GM21786 (cell line): ENCODE data around the gene IRX2.

ENCODE experiments used
- ATAC-seq: cut with Tn5 transposase; IDR thresholded peaks from one replicate; pipeline ENCODE4 v1.9.1; 2021; ENCODE audit not compliant: unreplicated experiment

Gene IRX2

DNA sequence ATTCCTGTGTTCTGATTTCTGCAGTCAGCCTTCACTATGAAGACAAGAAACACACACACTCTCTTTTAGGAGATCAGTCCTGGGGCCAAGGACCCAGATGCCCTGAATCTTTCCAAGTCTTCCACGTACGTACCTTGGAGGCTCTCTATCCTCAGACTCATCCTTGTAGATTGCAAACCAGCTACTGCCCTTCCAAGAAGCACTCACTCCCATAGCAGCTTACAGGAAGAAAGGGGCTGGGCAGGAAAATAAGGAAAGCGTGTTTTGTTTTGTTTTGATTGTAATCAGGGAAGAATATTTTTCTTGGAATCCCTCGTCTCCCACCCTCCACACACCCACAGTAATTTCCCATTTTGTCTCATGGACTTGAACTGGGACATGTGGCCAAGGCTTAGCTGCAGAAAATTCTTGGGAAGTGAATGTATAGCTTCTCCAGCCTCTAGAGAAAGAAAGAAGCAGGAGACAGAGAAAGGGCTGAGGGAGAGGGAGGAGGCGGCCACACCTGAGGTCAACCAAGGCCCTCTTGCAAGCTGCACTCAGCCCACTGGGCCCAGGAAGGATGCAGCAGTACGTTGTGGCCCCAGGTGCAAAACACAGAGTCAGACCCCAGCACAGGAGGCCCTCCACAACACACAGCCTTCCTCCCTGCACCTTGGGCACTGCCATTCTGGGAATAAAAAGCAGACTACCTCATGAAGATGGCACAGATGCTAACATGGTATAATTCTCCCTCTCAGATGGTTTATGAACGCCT lies 29.9 kb downstream of the IRX2 start:
- no peak for ATAC-seq

GRCh38 chr5:2719332-2719731 lies 32.1 kb downstream of the IRX2 start:
- ATAC-seq: no peak

- no peak for ATAC-seq
These were observed 33.4 kb downstream of the IRX2 start for GRCh38 chr5:2718115-2718514.

GRCh38 chr5:2715856-2716255 lies 35.6 kb downstream of the IRX2 start:
- ATAC-seq: no peak

GRCh38 chr5:2714805-2715204 lies 36.7 kb downstream of the IRX2 start:
- no peak for ATAC-seq

DNA sequence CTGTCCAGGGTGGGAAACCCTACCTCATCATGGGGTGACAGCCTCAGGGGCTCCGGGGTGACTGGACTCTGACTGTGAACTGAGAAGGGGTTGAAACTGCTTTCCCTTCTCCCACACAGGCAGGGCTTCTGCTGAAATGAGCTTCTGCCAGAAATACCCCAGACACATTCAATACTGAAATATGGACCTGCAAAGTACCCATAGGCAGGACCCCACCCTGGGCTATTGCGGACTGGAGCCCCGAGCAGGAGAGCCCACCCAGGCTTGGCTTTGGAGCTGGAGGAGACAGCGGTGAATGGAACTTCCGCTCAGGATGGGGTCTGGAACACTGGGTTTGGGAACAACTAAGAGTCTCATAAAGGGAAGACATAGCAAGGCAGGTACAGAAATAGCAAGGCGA lies 37.5 kb downstream of the IRX2 start:
- ATAC-seq: no peak

DNA sequence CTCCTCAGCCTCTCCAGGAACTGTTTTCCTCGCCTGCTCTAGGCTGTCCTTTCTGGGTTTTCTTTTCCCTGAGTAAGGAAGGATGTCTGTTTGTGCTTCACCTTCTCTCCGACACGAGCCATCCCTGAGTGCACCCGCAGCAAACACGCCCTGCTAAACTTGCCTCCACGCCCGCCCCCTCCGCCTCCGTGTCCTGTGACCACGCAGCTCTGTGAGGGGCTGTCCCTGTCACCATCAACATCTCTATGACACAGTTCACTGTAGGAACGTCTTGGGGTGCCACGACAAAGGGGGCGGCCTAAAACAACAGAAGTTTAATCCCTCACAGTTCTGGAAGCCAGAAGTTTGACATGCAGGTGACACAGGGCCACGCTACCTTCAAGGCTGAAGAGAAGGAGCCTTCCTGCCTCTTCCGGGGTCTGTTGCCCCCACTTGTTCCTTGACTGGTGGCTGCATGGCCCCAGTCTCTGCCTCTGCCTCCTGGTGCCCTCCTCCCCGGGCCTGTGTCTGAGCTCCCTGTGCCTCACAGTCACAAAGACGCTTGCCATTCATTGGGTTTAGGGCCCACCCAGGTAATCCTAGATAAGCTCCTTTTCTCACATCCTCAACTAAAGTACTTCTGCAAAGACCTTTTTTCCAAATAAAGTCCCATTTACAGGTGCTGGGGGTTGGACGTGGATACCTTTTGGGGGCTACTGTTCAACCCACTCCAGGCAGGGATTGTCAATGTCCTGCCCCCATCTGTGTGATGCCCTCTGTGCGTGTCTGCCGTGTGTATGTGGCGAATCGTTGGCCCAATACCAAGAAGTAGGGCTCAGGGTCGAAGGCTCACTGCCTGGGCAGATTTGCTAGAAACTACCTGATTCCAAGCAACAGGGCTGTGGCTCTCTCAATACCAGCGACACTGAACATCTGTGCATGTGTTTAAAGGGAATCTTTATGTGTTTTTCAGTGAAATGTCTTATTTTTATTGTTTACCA lies 39.7 kb downstream of the IRX2 start:
- ATAC-seq: no peak

DNA sequence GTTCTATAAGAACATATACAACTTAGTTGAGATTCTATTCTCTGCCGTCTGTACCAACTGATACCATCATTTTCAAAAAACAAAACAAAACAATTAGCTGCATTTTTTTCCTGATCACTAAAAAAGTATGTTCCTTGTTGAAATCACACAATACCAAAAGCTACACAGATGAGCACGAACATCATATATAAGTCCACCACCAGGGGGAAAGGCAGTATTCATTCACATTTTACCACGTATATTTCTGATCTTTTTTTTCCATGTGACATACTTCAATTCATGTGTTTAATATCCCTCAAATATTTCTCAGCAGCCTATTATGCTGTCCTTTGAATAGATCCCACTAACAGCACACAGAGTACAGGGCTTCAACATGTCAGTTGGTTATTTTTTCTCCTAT lies 40.6 kb downstream of the IRX2 start:
- ATAC-seq: no peak

DNA sequence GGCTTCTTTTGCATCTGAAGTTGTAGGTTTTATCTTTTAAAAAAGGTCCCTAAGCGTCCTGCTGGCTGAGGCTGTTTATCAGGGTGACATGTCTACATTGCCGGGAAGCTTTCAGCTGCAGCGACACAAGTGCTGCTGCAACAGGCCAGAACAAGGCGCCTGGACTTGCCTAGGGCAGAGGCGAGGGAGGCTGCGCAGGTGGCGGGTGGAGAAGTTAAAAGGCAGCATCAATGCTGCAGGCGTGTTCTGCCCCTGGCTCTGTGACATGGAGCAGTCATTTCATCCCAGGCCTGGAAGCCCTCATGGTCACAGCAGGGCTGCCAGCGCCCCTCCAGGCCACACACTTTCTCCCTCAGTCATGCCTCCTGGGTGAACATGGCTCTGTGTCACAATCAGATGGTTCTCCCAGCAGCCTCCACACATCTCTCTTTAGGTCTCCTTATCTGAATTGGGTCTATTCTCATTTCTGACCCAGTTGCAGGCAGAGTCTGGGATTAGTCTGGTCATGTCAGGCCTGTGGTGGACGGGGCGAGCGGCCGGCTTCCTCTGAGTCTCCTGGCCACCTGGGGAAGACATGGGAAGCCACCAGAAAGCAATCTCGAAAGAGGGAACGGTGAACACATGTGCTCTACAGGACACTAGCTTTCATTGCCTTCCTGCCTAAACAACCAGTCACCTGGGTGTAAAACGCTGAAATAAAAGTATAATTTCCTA lies 41.3 kb downstream of the IRX2 start:
- ATAC-seq: no peak

DNA sequence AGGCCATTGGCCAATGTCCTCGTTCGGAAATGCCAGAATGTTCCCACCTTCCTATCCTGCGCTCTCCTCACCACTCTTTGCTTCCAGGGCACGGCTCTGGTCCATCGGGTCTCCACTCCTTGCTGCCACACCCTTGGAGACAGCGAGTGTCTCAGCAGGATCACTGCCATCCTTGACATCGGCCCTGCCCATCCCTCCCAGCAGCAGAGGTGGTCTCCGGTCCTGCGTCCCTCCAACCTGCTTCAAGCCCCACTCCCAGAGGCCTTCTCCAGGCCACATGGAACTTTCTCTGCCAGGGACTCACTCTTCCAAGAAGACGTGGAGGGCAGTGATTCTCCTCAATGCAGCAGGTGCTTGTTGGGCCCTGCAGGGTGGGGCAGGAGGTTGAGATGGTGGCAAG lies 42.7 kb downstream of the IRX2 start:
- ATAC-seq: no peak

GRCh38 chr5:2708132-2708531 lies 43.3 kb downstream of the IRX2 start:
- ATAC-seq: no peak

DNA sequence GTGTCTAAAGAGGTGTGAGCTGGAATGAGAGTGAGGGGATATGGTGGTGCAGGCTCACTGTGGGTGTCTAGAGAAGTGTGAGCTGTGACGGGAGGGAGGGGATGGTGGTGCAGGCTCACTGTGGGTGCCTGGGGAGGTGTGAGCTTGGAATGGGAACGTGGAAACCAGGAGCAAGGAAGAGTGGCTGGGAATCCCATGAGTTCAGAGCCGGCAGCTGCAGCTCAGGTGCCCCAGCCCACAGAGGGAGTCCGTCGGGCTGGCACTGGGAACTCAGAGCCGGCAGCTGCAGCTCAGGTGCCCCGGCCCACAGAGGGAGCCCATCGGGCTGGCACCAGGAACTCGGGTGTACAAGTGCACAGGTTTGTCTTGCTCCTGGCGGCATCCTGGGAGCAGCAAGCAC lies 45.6 kb downstream of the IRX2 start:
- ATAC-seq: no peak

GRCh38 chr5:2704806-2705645 lies 46.5 kb downstream of the IRX2 start:
- no peak for ATAC-seq

DNA sequence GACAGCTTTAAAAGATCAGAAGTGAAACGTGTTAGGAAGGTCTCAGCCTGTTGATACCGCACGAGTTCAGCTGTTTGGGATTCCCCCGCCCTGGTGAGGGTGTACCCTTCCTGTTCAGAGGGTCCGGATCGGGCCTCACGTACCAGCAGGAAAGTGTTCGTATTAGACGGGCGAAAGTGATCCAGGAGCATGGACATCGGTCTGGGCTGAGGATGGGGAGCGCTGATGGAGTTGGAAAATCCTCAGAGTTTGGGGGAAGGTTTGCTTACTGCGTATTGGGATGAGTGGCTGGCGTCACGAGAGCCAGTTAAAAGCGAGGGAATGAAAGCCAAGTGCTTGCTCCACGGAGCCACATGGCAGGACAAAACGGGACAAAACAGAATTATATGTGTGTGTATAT lies 47.4 kb downstream of the IRX2 start:
- no peak for ATAC-seq

DNA sequence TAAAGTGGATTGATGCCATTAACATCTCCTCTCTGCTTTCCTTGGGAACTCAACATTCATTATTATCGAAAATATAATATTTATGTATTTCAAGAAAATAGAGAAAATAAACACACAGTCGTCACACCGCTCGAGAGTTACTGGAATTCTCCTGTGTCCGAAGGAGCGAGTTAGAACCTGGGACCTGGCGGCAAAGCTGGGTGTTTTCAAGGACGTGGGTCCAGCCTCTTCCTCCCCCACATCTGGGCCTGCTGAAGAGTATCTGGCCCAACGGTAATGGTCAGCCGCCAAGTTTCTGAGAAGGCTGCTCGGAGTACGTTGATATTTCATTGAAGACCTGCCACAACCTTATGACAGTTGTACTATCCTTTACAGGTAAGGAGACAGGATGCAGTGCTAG lies 47.9 kb downstream of the IRX2 start:
- ATAC-seq: no peak

GRCh38 chr5:2703041-2703440 lies 48.4 kb downstream of the IRX2 start:
- no peak for ATAC-seq

- ATAC-seq: no peak
These were observed 49.2 kb downstream of the IRX2 start for GRCh38 chr5:2702096-2702879.

- no peak for ATAC-seq
These were observed 49.9 kb downstream of the IRX2 start for GRCh38 chr5:2701592-2701991.

DNA sequence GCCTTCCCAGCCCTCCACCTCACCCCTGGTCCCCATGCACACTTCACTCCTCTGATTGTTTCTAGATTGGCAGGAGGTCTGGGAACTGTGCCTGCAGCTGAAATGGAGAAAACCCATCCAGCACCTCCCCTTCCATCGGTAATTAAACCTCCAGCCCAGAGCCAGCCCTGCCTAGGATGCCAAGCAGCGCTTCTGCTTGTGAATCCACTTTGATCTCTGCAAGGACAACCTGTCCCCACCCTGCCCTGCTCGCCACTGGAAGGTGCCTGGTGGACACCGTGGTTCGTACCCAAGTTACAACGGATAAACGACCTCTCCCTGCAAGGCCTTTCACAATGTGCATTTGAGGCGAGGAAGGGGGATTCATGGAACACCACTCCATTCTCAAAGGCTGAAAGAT lies 50.6 kb downstream of the IRX2 start:
- no peak for ATAC-seq

GRCh38 chr5:2699686-2700085 lies 51.8 kb downstream of the IRX2 start:
- ATAC-seq: no peak
